Cardiac muscle cell (in vitro differentiated cells and primary cell): ENCODE results near the gene CST9L. TPM values are rescaled to one million over a fixed set of nuclear protein-coding genes. Genes with fewer than 3 reads are reported as not detected.

Experiments
- DNase-seq, 2 donors: peaks; one replicate each; pipeline versions ENCODE4 v3.0.0 to v3.0.0-alpha.2; 2010 to 2017; ENCODE audit warnings: low read depth in 1 of 2, low spot score in 1 of 2
- H3K27ac ChIP-seq: fragments of 200-600 bp; sonication (generic); 2 replicates; pipeline ENCODE4 v1.5.1; 2016
- H3K27me3 ChIP-seq: fragments of 200-600 bp; sonication (generic); 2 replicates; pipeline ENCODE4 v1.6.0; 2016; ENCODE audit warnings: control low read depth
- H3K36me3 ChIP-seq: fragments of 200-600 bp; sonication (generic); 2 replicates; pipeline ENCODE4 v1.5.1; 2016; ENCODE audit warnings: control low read depth
- H3K4me1 ChIP-seq: fragments of 200-600 bp; sonication (generic); 2 replicates; pipeline ENCODE4 v1.8.1; 2017; ENCODE audit warnings: low read depth, mild to moderate bottlenecking, mixed run types
- H3K4me3 ChIP-seq: fragments of 200-600 bp; sonication (generic); 2 replicates; pipeline ENCODE4 v1.5.1; 2016; ENCODE audit warnings: mild to moderate bottlenecking
- H3K9me3 ChIP-seq: fragments of 200-600 bp; sonication (generic); 2 replicates; pipeline ENCODE4 v1.5.1; 2017; ENCODE audit warnings: low read depth, mild to moderate bottlenecking, control low read depth
- CTCF ChIP-seq: IDR thresholded peaks from 2 replicates; pipeline ENCODE4 v1.5.1; 2012; ENCODE audit warnings: low read depth, mild to moderate bottlenecking, low read length
- polyA plus RNA-seq: library from polyadenylated mRNA; unstranded; fragments of >200 nt; fragmentation: Nextera tagmentation; extraction: Ambion mirVana; gene quantifications from 2 replicates; pipeline ENCODE4 v1.2.1, GENCODE V29; 2016
- total RNA-seq: library from RNA; depleted of rRNA; stranded (reverse); fragments of >200 nt; gene quantifications from 2 replicates; pipeline ENCODE4 v1.2.3, GENCODE V29; 2016

The CST9L gene
- total and polyA plus RNA-seq, 2 experiments from 2014 or later = not detected

- no peak for DNase-seq
- H3K36me3 ChIP-seq = no peaks in the 10 kb centered on the region
- no peak overlapping the region for H3K4me3 ChIP-seq
- H3K4me1 ChIP-seq = no peaks in the 10 kb centered on the region
- no peak for TF ChIP-seq CTCF
- no peak overlapping the region for H3K27ac ChIP-seq
- no peaks in the 10 kb centered on the region for H3K9me3 ChIP-seq
- H3K27me3 ChIP-seq = no peaks in the 10 kb centered on the region
Observed at GRCh38 chr20:23574977-23575376, 6.7 kb upstream of the CST9L start.

- Histone ChIP-seq H3K27ac (no peak overlapping the region), H3K4me1 (no peaks in the 10 kb centered on the region), H3K4me3 (no peak overlapping the region), H3K27me3 (no peaks in the 10 kb centered on the region), H3K36me3 (no peaks in the 10 kb centered on the region), H3K9me3 (no peaks in the 10 kb centered on the region)
- DNase-seq = no peak
- TF ChIP-seq CTCF = no peak
Observed at GRCh38 chr20:23570178-23570760, 2.0 kb upstream of the CST9L start.

- Histone ChIP-seq H3K27me3 (no peaks in the 10 kb centered on the region), H3K4me1 (no peaks in the 10 kb centered on the region), H3K27ac (no peak overlapping the region), H3K4me3 (no peak overlapping the region), H3K36me3 (no peaks in the 10 kb centered on the region), H3K9me3 (no peaks in the 10 kb centered on the region)
- no peak for DNase-seq
- TF ChIP-seq CTCF = no peak
Observed at GRCh38 chr20:23569570-23569969, 1.3 kb upstream of the CST9L start.

GRCh38 chr20:23568971-23569330 is 667 bp upstream of the CST9L start:
- TF ChIP-seq CTCF = no peak
- H3K4me3 ChIP-seq = no peak overlapping the region
- no peak for DNase-seq
- H3K27ac ChIP-seq = no peak overlapping the region
- no peaks in the 10 kb centered on the region for H3K27me3 ChIP-seq
- no peaks in the 10 kb centered on the region for H3K9me3 ChIP-seq
- H3K4me1 ChIP-seq = no peaks in the 10 kb centered on the region
- H3K36me3 ChIP-seq = no peaks in the 10 kb centered on the region

- no peak overlapping the region for H3K27ac ChIP-seq
- no peaks in the 10 kb centered on the region for H3K27me3 ChIP-seq
- H3K9me3 ChIP-seq = no peaks in the 10 kb centered on the region
- no peak for TF ChIP-seq CTCF
- H3K4me1 ChIP-seq = no peaks in the 10 kb centered on the region
- H3K4me3 ChIP-seq = no peak overlapping the region
- no peaks in the 10 kb centered on the region for H3K36me3 ChIP-seq
- DNase-seq = no peak
Observed at GRCh38 chr20:23566199-23566932, 1.9 kb downstream of the CST9L start.
